HT1080 (cell line): ENCODE measurements around the gene MAGEA6. TPM values are rescaled to one million over a fixed set of nuclear protein-coding genes. Genes with fewer than 3 reads are reported as not detected.
"Not testable (repeated sequence)": the region's sequence is repeated elsewhere in the genome, so short reads cannot be mapped to it uniquely, and the experiment has no call there.

ENCODE experiments used
- DNase-seq: peaks from one replicate; pipeline ENCODE4 v3.0.0-alpha.2; 2015; ENCODE audit warnings: low read depth
- total RNA-seq: library from RNA; depleted of rRNA; stranded (reverse); fragments of >200 nt; shearing (Covaris generic); gene quantifications from 2 replicates; pipeline ENCODE4 v1.2.3, GENCODE V29; 2014; rRNA removed

Gene MAGEA6
- total RNA-seq, 1 experiment from 2014 or later: 228 TPM

- not testable (repeated sequence) for DNase-seq
Observed at GRCh38 chrX:152734143-152734858, 35.2 kb downstream of the MAGEA6 start.

- DNase-seq: peak; percentile 84
Observed at GRCh38 chrX:152733261-152733975, 36.1 kb downstream of the MAGEA6 start, which contains the start of the genes CSAG1 and MAGEA12. Gene CSAG1 (minus strand): TSS chrX:152733721. CDS start chrX:152732460, 1,261 bp downstream. Gene MAGEA12 (plus strand): TSS chrX:152733757. CDS start chrX:152736162, 2,405 bp downstream.

GRCh38 chrX:152725409-152725808, 44.1 kb downstream of the MAGEA6 start:
- no peak for DNase-seq

Other genes starting within 250 kb of the MAGEA6 start
- gene GABRQ, start 131.8 kb downstream of the MAGEA6 start, total RNA-seq: not detected in 2 replicates
- gene MAGEA3, start 70.9 kb downstream of the MAGEA6 start, total RNA-seq: 216 and 247 TPM in 2 replicates
- gene CSAG2, start 60.4 kb downstream of the MAGEA6 start, total RNA-seq: 2.9 and 6.1 TPM in 2 replicates
- gene MAGEA2B, start 55.1 kb downstream of the MAGEA6 start, total RNA-seq: 18.4 and 30.0 TPM in 2 replicates
- 63.8 and 71.6 TPM in 2 replicates for gene CSAG1, start 36.0 kb downstream of the MAGEA6 start, total RNA-seq
- 142 and 151 TPM in 2 replicates for gene MAGEA12, start 35.9 kb downstream of the MAGEA6 start, total RNA-seq
- gene MAGEA2, start 15.8 kb downstream of the MAGEA6 start, total RNA-seq: 87.1 and 93.8 TPM in 2 replicates
- 2.3 and 2.6 TPM in 2 replicates for gene CSAG3, start 10.5 kb downstream of the MAGEA6 start, total RNA-seq
- 19.4 and 21.0 TPM in 2 replicates for gene CETN2, start 61.1 kb upstream of the MAGEA6 start, total RNA-seq
- gene NSDHL, start 61.4 kb upstream of the MAGEA6 start, total RNA-seq: 36.7 and 43.2 TPM in 2 replicates
- gene ZNF185, start 128.4 kb upstream of the MAGEA6 start, total RNA-seq: 12.2 and 16.2 TPM in 2 replicates
- gene PNMA5, start 224.4 kb upstream of the MAGEA6 start, total RNA-seq: not detected in 2 replicates